IMR-90 (cell line): ENCODE measurements around the gene SH3RF3. TPM values are rescaled to one million over a fixed set of nuclear protein-coding genes. Genes with fewer than 3 reads are reported as not detected.

ENCODE experiments used
- ATAC-seq: fragments of 200-7000 bp; cut with Tn5 transposase; 2 replicates; pipeline ENCODE4 v1.9.1; 2020; ENCODE audit warnings: low read depth, mild to moderate bottlenecking, moderate library complexity
- BruUV-seq: library from RNA; stranded (reverse); fragments of 400-500 nt; replicated peaks from 2 replicates; lab custom pipeline; 2021; lab: Mats Ljungman, UMichigan
- CTCF ChIA-PET: fragments of 300-600 bp; formaldehyde crosslinking; extraction: SDS; loops from one replicate; lab custom pipeline; 2021; ENCODE audit warnings: antibody characterized with exemption; lab: Yijun Ruan, JAX
- POLR2A ChIA-PET: fragments of 300-600 bp; sonication (Branson Sonifier 250); formaldehyde crosslinking; loops from one replicate; lab custom pipeline; 2022; ENCODE audit warnings: antibody characterized with exemption; ENCODE audit not compliant: unreplicated experiment; lab: Charles Lee
- DNase-seq: peaks from one replicate; pipeline ENCODE4 v3.0.0; 2013
- H2AFZ ChIP-seq: replicated peaks from 2 replicates; pipeline ENCODE3; 2013; ENCODE audit warnings: low read length, mild to moderate bottlenecking; ENCODE audit not compliant: poor library complexity
- H2AK5ac ChIP-seq: 2 replicates; pipeline ENCODE4 v1.6.1; 2013; ENCODE audit warnings: low read depth, low read length, inconsistent platforms
- H2AK9ac ChIP-seq: replicated peaks from 2 replicates; pipeline ENCODE3; 2013; ENCODE audit warnings: mild to moderate bottlenecking, low read depth, low read length, moderate library complexity; ENCODE audit not compliant: poor library complexity
- H2BK120ac ChIP-seq: 2 replicates; pipeline ENCODE4 v1.6.1; 2013; ENCODE audit warnings: low read depth, low read length, inconsistent platforms
- H2BK15ac ChIP-seq: 3 replicates; pipeline ENCODE4 v1.6.1; 2013; ENCODE audit warnings: low read depth, low read length, inconsistent platforms
- H2BK20ac ChIP-seq: 2 replicates; pipeline ENCODE4 v1.6.1; 2013; ENCODE audit warnings: low read depth, mild to moderate bottlenecking, inconsistent platforms, low read length, moderate library complexity
- H2BK5ac ChIP-seq: 2 replicates; pipeline ENCODE4 v1.6.1; 2013; ENCODE audit warnings: mild to moderate bottlenecking, low read depth, low read length, inconsistent platforms; ENCODE audit not compliant: poor library complexity, severe bottlenecking
- H3K14ac ChIP-seq: replicated peaks from 2 replicates; pipeline ENCODE4 v1.6.1; 2013; ENCODE audit warnings: low read depth, low read length, inconsistent platforms
- H3K18ac ChIP-seq: 2 replicates; pipeline ENCODE4 v1.6.1; 2013; ENCODE audit warnings: low read depth, low read length, control low read depth
- H3K23ac ChIP-seq: 2 replicates; pipeline ENCODE4 v1.6.1; 2013; ENCODE audit warnings: low read depth, low read length, inconsistent platforms
- H3K27ac ChIP-seq: 2 replicates; pipeline ENCODE4 v1.5.1; 2013; ENCODE audit warnings: mild to moderate bottlenecking, control low read depth, low read length; ENCODE audit not compliant: insufficient read depth
- H3K27me3 ChIP-seq: 2 replicates; pipeline ENCODE4 v1.6.1; 2013; ENCODE audit warnings: low read length; ENCODE audit not compliant: control insufficient read depth, insufficient read depth
- H3K36me3 ChIP-seq: 2 replicates; pipeline ENCODE4 v1.6.1; 2013; ENCODE audit warnings: low read length, mixed read lengths; ENCODE audit not compliant: control insufficient read depth, insufficient read depth
- H3K4ac ChIP-seq: 2 replicates; pipeline ENCODE4 v1.6.1; 2013; ENCODE audit warnings: low read depth, low read length, inconsistent platforms
- H3K4me1 ChIP-seq: 2 replicates; pipeline ENCODE4 v1.6.1; 2013; ENCODE audit warnings: low read length, mixed read lengths; ENCODE audit not compliant: control insufficient read depth, insufficient read depth
- H3K4me2 ChIP-seq: 2 replicates; pipeline ENCODE4 v1.6.1; 2013; ENCODE audit warnings: low read depth, mild to moderate bottlenecking, control low read depth, low read length, moderate library complexity
- H3K4me3 ChIP-seq: 2 replicates; pipeline ENCODE4 v1.5.1; 2013; ENCODE audit warnings: low read depth, mild to moderate bottlenecking, control low read depth, low read length, moderate library complexity; ENCODE audit not compliant: insufficient read depth
- H3K56ac ChIP-seq: 2 replicates; pipeline ENCODE4 v1.6.1; 2013; ENCODE audit warnings: low read length, inconsistent platforms; ENCODE audit not compliant: insufficient read depth; ENCODE audit errors: extremely low read depth
- H3K79me1 ChIP-seq, 2 experiments: 2 replicates each; pipeline ENCODE4 v1.6.1; 2013; ENCODE audit warnings: low read length in 2 of 2, inconsistent platforms in 1 of 2, low read depth in 1 of 2
- H3K9ac ChIP-seq: 2 replicates; pipeline ENCODE4 v1.6.1; 2013; ENCODE audit warnings: low read depth, low read length, control low read depth
- H3K9me1 ChIP-seq: 2 replicates; pipeline ENCODE4 v1.6.1; 2013; ENCODE audit warnings: low read length, inconsistent platforms; ENCODE audit not compliant: insufficient read depth
- H3K9me3 ChIP-seq: 2 replicates; pipeline ENCODE4 v1.6.1; 2013; ENCODE audit warnings: low read length; ENCODE audit not compliant: control insufficient read depth, insufficient read depth
- H4K20me1 ChIP-seq: 2 replicates; pipeline ENCODE4 v1.6.1; 2013; ENCODE audit warnings: low read length, inconsistent platforms; ENCODE audit not compliant: insufficient read depth
- H4K5ac ChIP-seq: 2 replicates; pipeline ENCODE4 v1.6.1; 2013; ENCODE audit warnings: mild to moderate bottlenecking, low read depth, low read length, control low read depth
- H4K8ac ChIP-seq, 2 experiments: 2 replicates each; pipeline ENCODE4 v1.6.1; 2013; ENCODE audit warnings: low read depth in 2 of 2, low read length in 2 of 2, control low read depth in 1 of 2, inconsistent platforms in 1 of 2
- H4K91ac ChIP-seq: 2 replicates; pipeline ENCODE4 v1.6.1; 2013; ENCODE audit warnings: low read depth, low read length, inconsistent platforms; ENCODE audit not compliant: insufficient read depth
- CHD1 ChIP-seq: IDR thresholded peaks from 2 replicates; pipeline ENCODE4 v1.6.1; 2012; ENCODE audit warnings: low read depth, low read length, improper control_type of control experiment
- MAFK ChIP-seq: IDR thresholded peaks from 2 replicates; pipeline ENCODE4 v1.6.1; 2012; ENCODE audit warnings: low read depth, low read length, improper control_type of control experiment
- MXI1 ChIP-seq: IDR thresholded peaks from 2 replicates; pipeline ENCODE4 v1.6.1; 2012; ENCODE audit warnings: low read depth, mild to moderate bottlenecking, low read length, moderate library complexity, borderline replicate concordance
- NFE2L2 ChIP-seq: fragments of 150-350 bp; IDR thresholded peaks from 2 replicates; pipeline ENCODE4 v1.6.1; 2016; ENCODE audit warnings: low read depth, mild to moderate bottlenecking, low read length
- RAD21 ChIP-seq: IDR thresholded peaks from 2 replicates; pipeline ENCODE4 v1.6.1; 2012; ENCODE audit warnings: low read length, improper control_type of control experiment
- RCOR1 ChIP-seq: IDR thresholded peaks from 2 replicates; pipeline ENCODE4 v1.6.1; 2012; ENCODE audit warnings: mild to moderate bottlenecking, low read length, improper control_type of control experiment; ENCODE audit not compliant: insufficient replicate concordance
- SMC3 ChIP-seq: fragments of 150-350 bp; IDR thresholded peaks from 2 replicates; pipeline ENCODE4 v1.6.1; 2016; ENCODE audit warnings: low read depth, mild to moderate bottlenecking, antibody characterized with exemption, low read length, moderate library complexity
- USF2 ChIP-seq: fragments of 150-350 bp; IDR thresholded peaks from 2 replicates; pipeline ENCODE4 v1.6.1; 2017; ENCODE audit warnings: mild to moderate bottlenecking, antibody characterized with exemption, low read length, low read depth
- WGBS, 2 experiments: methylation state at CpG; one replicate each; pipeline versions ENCODE4 v1.1.5 to v1.1.7; 2013; ENCODE audit warnings: missing lambda C conversion rate in 2 of 2; ENCODE audit not compliant: insufficient read length in 1 of 2; ENCODE audit errors: extremely low coverage in 2 of 2; 5-methylcytosine and 5-hydroxymethylcytosine counted together
- dilution Hi-C: fragments of 300-500 bp; cut with HindIII; formaldehyde crosslinking; loops from one replicate; pipeline ENCODE4 v1.14.3; 2018; ENCODE audit warnings: low sequenced_read_pairs; ENCODE audit not compliant: unreplicated experiment
- in situ Hi-C: fragments of 300-500 bp; cut with MboI; formaldehyde crosslinking; loops from 3 replicates; pipeline ENCODE4 v1.14.3; 2019; ENCODE audit warnings: low sequenced_read_pairs, inconsistent platforms, mixed read lengths
- intact Hi-C: fragments of 100-400 bp; cut with micrococcal nuclease; formaldehyde crosslinking; loops from 2 replicates; pipeline ENCODE4 v1.10.0; 2022
- polyA plus RNA-seq, 3 experiments: library from polyadenylated mRNA; depleted of rRNA; stranded (reverse); fragments of >200 nt; gene quantifications; 2 replicates each; pipeline ENCODE4 v1.2.3, GENCODE V29; 2012; ENCODE audit warnings: low replicate concordance in 1 of 3
- total RNA-seq: library from RNA; depleted of rRNA; stranded (reverse); fragments of >200 nt; gene quantifications from 2 replicates; pipeline ENCODE4 v1.2.3, GENCODE V29; 2012
- TF ChIP-seq, protein P1 (sequence below): fragments of 150-350 bp; IDR thresholded peaks from 2 replicates; pipeline ENCODE4 v1.6.1; 2016; ENCODE audit warnings: low read depth, mild to moderate bottlenecking, low read length, moderate library complexity, borderline replicate concordance

The SH3RF3 gene
- total and polyA plus RNA-seq, 2 of the 4 experiments (the other 2 are of a cell fraction), result 3.4 to 5.3 TPM

- no peaks in the 10 kb centered on the region for H3K9me3 ChIP-seq
- H2AK5ac ChIP-seq, result no peak overlapping the region
- no peak for ATAC-seq
- no peak overlapping the region for H3K56ac ChIP-seq
- no peak overlapping the region for H2BK20ac ChIP-seq
- in situ Hi-C loops (no loop called here), intact Hi-C loops (no loop called here), dilution Hi-C loops (no loop called here)
- H3K14ac ChIP-seq, result no peak overlapping the region
- ChIA-PET POLR2A (no interaction called here), CTCF (no interaction called here)
- no peak overlapping the region for H3K27ac ChIP-seq
- peaks cover 48% of the 10 kb centered on the region for H4K20me1 ChIP-seq
- no peak overlapping the region for H2AFZ ChIP-seq
- no peak overlapping the region for H2AK9ac ChIP-seq
- WGBS, 2 experiments, result 70% methylated on average over 3 of the region's 8 CpGs; no CpG with 5 or more reads in 1 of the 2 experiments
- no peak overlapping the region for H4K8ac ChIP-seq
- no peak overlapping the region for H3K9ac ChIP-seq
- H3K23ac ChIP-seq, result no peak overlapping the region
- no peak overlapping the region for H2BK15ac ChIP-seq
- peaks cover 7% of the 10 kb centered on the region; the same call in 1 of the 2 replicates for H3K36me3 ChIP-seq
- no peak overlapping the region for H3K4me3 ChIP-seq
- no peak overlapping the region for H2BK5ac ChIP-seq
- no peak for DNase-seq
- peaks cover 19 to 56% of the 10 kb centered on the region in 2 experiments for H3K79me1 ChIP-seq
- peaks cover 36% of the 10 kb centered on the region; the same call in 1 of the 2 replicates for H3K9me1 ChIP-seq
- peaks cover 5% of the 10 kb centered on the region for H3K4me1 ChIP-seq
- H3K4me2 ChIP-seq, result no peak overlapping the region
- no peak overlapping the region for H4K5ac ChIP-seq
- no peaks in the 10 kb centered on the region for H3K27me3 ChIP-seq
- H2BK120ac ChIP-seq, result no peak overlapping the region
- no peak overlapping the region for H4K91ac ChIP-seq
- no peak overlapping the region for H3K18ac ChIP-seq
- TF ChIP-seq MAFK (no peak), NFE2L2 (no peak), RAD21 (no peak), CHD1 (no peak), USF2 (no peak), MXI1 (no peak), SMC3 (no peak), RCOR1 (no peak)
- TF ChIP-seq, protein P1, sequence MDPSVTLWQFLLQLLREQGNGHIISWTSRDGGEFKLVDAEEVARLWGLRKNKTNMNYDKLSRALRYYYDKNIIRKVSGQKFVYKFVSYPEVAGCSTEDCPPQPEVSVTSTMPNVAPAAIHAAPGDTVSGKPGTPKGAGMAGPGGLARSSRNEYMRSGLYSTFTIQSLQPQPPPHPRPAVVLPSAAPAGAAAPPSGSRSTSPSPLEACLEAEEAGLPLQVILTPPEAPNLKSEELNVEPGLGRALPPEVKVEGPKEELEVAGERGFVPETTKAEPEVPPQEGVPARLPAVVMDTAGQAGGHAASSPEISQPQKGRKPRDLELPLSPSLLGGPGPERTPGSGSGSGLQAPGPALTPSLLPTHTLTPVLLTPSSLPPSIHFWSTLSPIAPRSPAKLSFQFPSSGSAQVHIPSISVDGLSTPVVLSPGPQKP, result no peak
- no TSS peak for BruUV-seq
- H3K4ac ChIP-seq, result no peak overlapping the region
Measured at GRCh38 chr2:109406301-109406700, 277.3 kb downstream of the SH3RF3 start.
